Naive thymus-derived CD4-positive, alpha-beta T cell (primary cell): Measurements from ENCODE around the gene FCHSD2. TPM values are rescaled to one million over a fixed set of nuclear protein-coding genes. Genes with fewer than 3 reads are reported as not detected.
A peak's percentile ranks its signal among the peaks of the same experiment; 100 is the strongest.

Experiments used
- ATAC-seq: fragments of 150-1000 bp; cut with Tn5 transposase; 2 replicates; pipeline ENCODE4 v1.10.0; 2021; ENCODE audit warnings: mild to moderate bottlenecking, moderate library complexity
- CTCF ChIA-PET: fragments of 350-600 bp; sonication (Branson Sonifier 250); formaldehyde crosslinking; loops from one replicate; lab custom pipeline; 2021; ENCODE audit warnings: antibody characterized with exemption; lab: Charles Lee
- POLR2A ChIA-PET: fragments of 350-600 bp; sonication (Branson Sonifier 250); formaldehyde crosslinking; loops from one replicate; lab custom pipeline; 2021; ENCODE audit warnings: antibody characterized with exemption, inconsistent platforms; lab: Charles Lee
- DNase-seq, 9 donors: peaks; one replicate each; pipeline versions ENCODE4 v3.0.0 to v3.0.0-alpha.2; 2020 to 2022; ENCODE audit warnings: mixed read lengths in 1 of 9
- H3K27ac ChIP-seq: one replicate; pipeline ENCODE4 v1.7.0; 2013; ENCODE audit warnings: mild to moderate bottlenecking, low read depth, low read length, moderate library complexity
- H3K27me3 ChIP-seq, 2 donors: one replicate each; pipeline ENCODE4 v1.7.0; 2013; ENCODE audit warnings: low read length in 2 of 2, mild to moderate bottlenecking in 2 of 2, moderate library complexity in 2 of 2; ENCODE audit not compliant: control insufficient read depth in 2 of 2, insufficient read depth in 2 of 2
- H3K36me3 ChIP-seq, 3 experiments: 1 replicate in 2 of 3; 2 replicates in 1 of 3; pipeline ENCODE4 v1.7.0; 2013; ENCODE audit warnings: low read length in 3 of 3, mild to moderate bottlenecking in 3 of 3, moderate library complexity in 1 of 3; ENCODE audit not compliant: insufficient read depth in 3 of 3, control insufficient read depth in 2 of 3
- H3K4me1 ChIP-seq, 2 donors: one replicate each; pipeline ENCODE4 v1.7.0; 2013; ENCODE audit warnings: low read length in 2 of 2, mild to moderate bottlenecking in 2 of 2, moderate library complexity in 1 of 2; ENCODE audit not compliant: control insufficient read depth in 2 of 2, insufficient read depth in 2 of 2
- H3K4me3 ChIP-seq: 2 replicates; pipeline ENCODE4 v1.7.0; 2013; ENCODE audit warnings: mild to moderate bottlenecking, low read length
- H3K9me3 ChIP-seq, 3 experiments: 1 replicate in 2 of 3; 2 replicates in 1 of 3; pipeline ENCODE4 v1.7.0; 2013; ENCODE audit warnings: low read length in 3 of 3; ENCODE audit not compliant: control insufficient read depth in 2 of 3
- H3K27ac Mint-ChIP-seq, 9 donors: one replicate each; pipeline ENCODE4 v1.8.0; 2020 to 2022; ENCODE audit warnings: mixed read lengths in 9 of 9, mild to moderate bottlenecking in 8 of 9, moderate library complexity in 5 of 9, inconsistent platforms in 2 of 9
- H3K27me3 Mint-ChIP-seq, 5 donors: one replicate each; pipeline ENCODE4 v1.8.0; 2021 to 2022; ENCODE audit warnings: mixed read lengths in 5 of 5, mild to moderate bottlenecking in 1 of 5
- H3K36me3 Mint-ChIP-seq, 5 donors: one replicate each; pipeline ENCODE4 v1.8.0; 2020 to 2022; ENCODE audit warnings: mixed read lengths in 5 of 5, mild to moderate bottlenecking in 3 of 5, inconsistent platforms in 1 of 5
- H3K4me1 Mint-ChIP-seq, 7 donors: one replicate each; pipeline ENCODE4 v1.8.0; 2020 to 2022; ENCODE audit warnings: mixed read lengths in 7 of 7, mild to moderate bottlenecking in 3 of 7, inconsistent platforms in 1 of 7
- H3K4me3 Mint-ChIP-seq, 10 donors: one replicate each; pipeline ENCODE4 v1.8.0; 2020 to 2022; ENCODE audit warnings: mild to moderate bottlenecking in 10 of 10, mixed read lengths in 10 of 10, moderate library complexity in 6 of 10, inconsistent platforms in 2 of 10
- H3K9me3 Mint-ChIP-seq, 11 donors: one replicate each; pipeline ENCODE4 v1.8.0; 2020 to 2022; ENCODE audit warnings: mixed read lengths in 11 of 11, mild to moderate bottlenecking in 4 of 11, inconsistent platforms in 1 of 11, moderate library complexity in 1 of 11
- intact Hi-C, 2 donors: fragments of 100-400 bp; cut with micrococcal nuclease; formaldehyde crosslinking; loops; one replicate each; pipeline ENCODE4 v1.15.1; 2023
- polyA plus RNA-seq, 2 donors: library from polyadenylated mRNA; unstranded; fragments of 300-500 nt; fragmentation: Illumina TruSeq; gene quantifications; one replicate each; pipeline ENCODE4 v1.2.3, GENCODE V29; 2021
- total RNA-seq, 6 experiments: library from RNA in 5 of 6; stranded (reverse) in 5 of 6; gene quantifications; 1 replicate in 5 of 6; 2 replicates in 1 of 6; pipeline ENCODE4 v1.2.3 and lab custom pipeline; 2021 to 2026

The FCHSD2 gene
- total and polyA plus RNA-seq, 7 experiments from 2014 or later, result 18.3 to 69.9 (median 48.6) TPM

DNA sequence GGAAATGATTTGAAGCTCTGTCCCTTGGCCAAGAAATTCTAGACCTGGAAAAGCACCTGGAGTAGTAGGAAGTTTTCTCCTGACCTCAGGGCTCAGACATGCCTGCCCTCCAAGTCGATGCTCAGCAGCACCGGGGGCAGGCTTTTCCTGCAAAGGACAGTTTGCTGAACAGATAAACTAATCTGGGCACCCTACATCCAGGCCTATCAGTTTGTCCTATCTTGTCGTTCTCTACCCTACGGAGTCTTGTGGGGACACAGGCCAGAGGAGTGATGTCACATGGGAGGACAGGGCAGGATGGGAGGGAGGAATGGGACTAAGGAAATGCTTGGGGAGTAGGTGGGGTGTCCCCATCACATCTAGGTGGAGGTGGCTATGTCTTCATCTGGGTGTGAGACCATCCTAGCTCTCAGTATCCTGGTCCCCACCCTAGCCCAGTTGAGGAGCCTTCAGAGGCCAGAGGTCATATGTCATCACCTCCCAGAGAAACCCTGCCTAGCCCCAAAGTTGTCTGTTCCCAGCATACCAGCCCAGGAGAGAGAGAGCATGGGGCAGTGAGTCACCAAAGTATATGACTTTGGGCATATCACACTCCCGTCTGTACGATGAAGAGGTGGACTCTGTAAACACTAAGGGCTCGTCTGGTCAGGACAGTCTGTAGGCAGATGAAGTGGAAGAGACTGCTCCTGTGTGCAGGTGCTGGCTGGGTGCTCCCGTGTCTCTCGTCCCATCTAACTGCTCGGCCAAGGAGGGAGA, 18.1 kb upstream of the FCHSD2 start:
- Mint-ChIP-seq H3K4me3 (no peak overlapping the region), H3K36me3 (peaks cover 0 to 5% (median 0%) of the 10 kb centered on the region in 5 donors), H3K27ac (peak overlapping the region in 1 of 9 donors; percentile 81), H3K27me3 (no peaks in the 10 kb centered on the region), H3K9me3 (peaks cover 0 to 2% (median 0%) of the 10 kb centered on the region in 11 donors), H3K4me1 (peaks cover 16 to 31% (median 23%) of the 10 kb centered on the region in 7 donors)
- H3K27me3 ChIP-seq, result no peaks in the 10 kb centered on the region
- no peaks in the 10 kb centered on the region for H3K9me3 ChIP-seq
- peaks cover 12 to 22% of the 10 kb centered on the region in 2 donors for H3K4me1 ChIP-seq
- ChIA-PET CTCF (no interaction called here), POLR2A (interaction anchor here (0.6 kb wide), 1 partner anchor 328 kb away, joined by 4 read pairs; no protein-coding TSS in a partner anchor)
- intact Hi-C loops, result no loop called here
- H3K27ac ChIP-seq, result no peak overlapping the region
- H3K4me3 ChIP-seq, result no peak overlapping the region
- ATAC-seq, result no peak
- H3K36me3 ChIP-seq, result no peaks in the 10 kb centered on the region
- no peak for DNase-seq

DNA sequence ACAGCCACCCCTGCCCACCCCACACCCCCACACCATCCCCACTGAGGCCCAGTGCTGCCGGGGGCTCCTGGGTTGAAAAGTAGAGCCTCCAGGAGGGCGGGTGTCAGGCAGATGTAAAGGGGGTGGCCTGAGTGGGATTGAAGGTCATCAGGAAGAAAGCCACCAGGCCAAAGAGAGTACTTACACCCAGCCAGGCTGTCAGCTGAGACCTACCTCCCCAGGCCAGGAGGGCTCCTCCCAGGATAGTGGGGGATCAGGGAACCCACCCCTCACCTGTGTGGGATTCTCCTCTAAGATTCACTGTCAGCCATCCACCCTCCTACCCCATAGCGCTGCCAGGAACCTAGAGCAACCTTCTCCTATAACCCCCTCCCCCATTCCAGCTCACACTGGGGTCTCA, 17.2 kb upstream of the FCHSD2 start:
- no peak overlapping the region for H3K4me3 ChIP-seq
- Mint-ChIP-seq H3K4me3 (no peak overlapping the region), H3K9me3 (peaks cover 0 to 2% (median 0%) of the 10 kb centered on the region in 11 donors), H3K36me3 (peaks cover 0 to 5% (median 0%) of the 10 kb centered on the region in 5 donors), H3K27ac (peak overlapping the region in 4 of 9 donors; percentile 25 to 89 (median 66)), H3K27me3 (no peaks in the 10 kb centered on the region), H3K4me1 (peaks cover 25 to 40% (median 32%) of the 10 kb centered on the region in 7 donors)
- ATAC-seq (no peak), DNase-seq (no peak)
- CTCF ChIA-PET, result interaction anchor here (0.6 kb wide), 2 partner anchors 1168 to 1192 kb away, joined by 4 read pairs; no protein-coding TSS in a partner anchor
- no peak overlapping the region for H3K27ac ChIP-seq
- no peaks in the 10 kb centered on the region for H3K9me3 ChIP-seq
- POLR2A ChIA-PET, result interaction anchor here (4.5 kb wide), 1 partner anchor 17 kb away, joined by 17 read pairs; the partner anchor contains the start of gene FCHSD2
- no peaks in the 10 kb centered on the region for H3K27me3 ChIP-seq
- no peaks in the 10 kb centered on the region for H3K36me3 ChIP-seq
- intact Hi-C loops, result no loop called here
- H3K4me1 ChIP-seq, result peaks cover 21 to 31% of the 10 kb centered on the region in 2 donors

DNA sequence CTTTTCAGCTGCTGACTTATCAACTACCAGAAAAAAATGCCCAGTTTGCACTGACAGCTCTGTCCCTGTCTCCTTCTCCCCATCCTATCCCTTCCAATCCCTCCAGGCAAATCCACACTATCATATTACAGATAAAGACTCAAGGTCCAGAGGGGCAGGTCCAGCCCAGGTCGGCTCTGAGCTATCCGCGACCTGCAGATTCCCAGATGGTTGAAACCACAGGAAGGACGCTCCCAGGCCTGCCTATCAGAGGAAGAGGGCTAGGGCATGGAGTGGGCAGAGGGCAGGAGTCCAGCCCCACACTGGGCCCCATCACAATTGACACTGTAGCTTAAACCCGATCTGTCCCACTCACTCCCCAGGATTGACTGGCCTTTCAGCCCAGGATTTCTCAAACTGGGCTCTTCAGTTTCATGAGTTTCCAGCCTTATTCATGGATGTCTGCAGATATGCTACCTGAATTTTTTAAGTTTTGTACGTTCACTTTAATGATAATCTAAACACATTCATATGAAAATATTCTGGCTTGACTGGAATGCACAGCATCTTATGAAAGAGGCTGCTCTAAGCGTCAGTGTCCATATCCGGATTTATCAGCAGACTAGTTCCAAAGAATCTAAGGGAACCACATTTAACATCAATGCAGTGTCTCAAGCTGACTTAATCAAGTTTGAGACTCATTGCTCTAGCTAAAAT, 16.4 kb upstream of the FCHSD2 start:
- no peaks in the 10 kb centered on the region for H3K9me3 ChIP-seq
- no peak overlapping the region for H3K4me3 ChIP-seq
- CTCF ChIA-PET, result interaction anchor here (0.6 to 2.9 kb wide), 2 partner anchors 20 to 1167 kb away, joined by 4 to 11 read pairs; no protein-coding TSS in a partner anchor
- Mint-ChIP-seq H3K4me3 (no peak overlapping the region), H3K36me3 (peaks cover 0 to 5% (median 0%) of the 10 kb centered on the region in 5 donors), H3K4me1 (peaks cover 33 to 48% (median 40%) of the 10 kb centered on the region in 7 donors), H3K9me3 (peaks cover 0 to 2% (median 0%) of the 10 kb centered on the region in 11 donors), H3K27ac (peak overlapping the region in 4 of 9 donors; percentile 10 to 67 (median 38)), H3K27me3 (no peaks in the 10 kb centered on the region)
- no peaks in the 10 kb centered on the region for H3K27me3 ChIP-seq
- ATAC-seq (no peak), DNase-seq (no peak)
- no peak overlapping the region for H3K27ac ChIP-seq
- no peaks in the 10 kb centered on the region for H3K36me3 ChIP-seq
- POLR2A ChIA-PET, result interaction anchor here (4.5 kb wide), 1 partner anchor 16 kb away, joined by 17 read pairs; the partner anchor contains the start of gene FCHSD2
- H3K4me1 ChIP-seq, result peaks cover 29 to 39% of the 10 kb centered on the region in 2 donors
- intact Hi-C loops, result no loop called here

DNA sequence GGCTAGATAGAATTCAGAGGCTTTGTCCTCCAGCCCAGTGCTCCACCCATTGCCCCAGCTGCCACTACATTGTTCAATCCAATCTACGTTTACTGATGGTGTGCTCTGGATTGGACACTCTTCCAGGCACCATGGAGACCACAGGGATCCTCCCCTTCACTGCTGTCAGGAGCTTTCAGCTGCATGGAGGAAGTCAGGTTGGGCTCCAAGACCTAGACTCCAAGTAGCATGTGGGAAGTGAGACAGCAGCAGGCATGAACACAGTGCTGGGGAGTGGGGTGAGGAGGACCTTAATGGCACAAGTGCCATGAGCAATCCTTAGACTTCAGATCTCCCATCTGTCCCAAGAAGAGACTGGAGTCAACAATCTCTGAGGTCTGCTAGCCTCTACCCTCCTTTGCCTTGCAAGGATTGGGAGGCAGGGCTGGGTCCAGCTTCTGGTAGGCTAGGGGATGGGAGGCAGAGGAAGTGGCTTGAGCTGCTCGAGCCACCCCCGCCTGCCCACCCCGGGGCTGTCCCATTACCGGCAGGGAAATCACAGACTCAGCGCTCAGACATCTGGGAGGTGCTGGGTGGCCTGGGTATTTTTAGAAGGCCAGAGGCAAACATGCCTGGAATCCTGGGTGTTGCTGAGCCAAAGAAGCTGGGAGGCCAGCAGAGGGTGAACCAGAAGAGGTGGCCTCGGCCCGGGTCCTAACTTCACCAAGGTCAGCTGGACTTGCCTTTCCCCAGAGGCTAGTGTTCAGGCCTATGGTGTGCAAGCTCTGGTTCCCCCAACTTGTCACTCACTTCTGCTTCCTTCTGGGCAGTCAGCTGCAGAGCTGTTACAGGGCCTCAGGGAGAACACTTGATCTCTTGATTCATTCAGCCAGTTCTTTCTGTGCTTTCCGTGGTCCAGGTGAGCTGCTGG, 15.2 kb upstream of the FCHSD2 start:
- DNase-seq (no peak), ATAC-seq (peak; percentile 45)
- Histone ChIP-seq H3K4me1 (peaks cover 40 to 50% of the 10 kb centered on the region in 2 donors), H3K4me3 (no peak overlapping the region), H3K27ac (no peak overlapping the region), H3K9me3 (no peaks in the 10 kb centered on the region), H3K27me3 (no peaks in the 10 kb centered on the region), H3K36me3 (no peaks in the 10 kb centered on the region)
- Mint-ChIP-seq H3K27me3 (no peaks in the 10 kb centered on the region), H3K4me3 (peak overlapping the region in 1 of 10 donors; percentile 38), H3K9me3 (peaks cover 0 to 2% (median 0%) of the 10 kb centered on the region in 11 donors), H3K36me3 (peaks cover 0 to 5% (median 0%) of the 10 kb centered on the region in 5 donors), H3K27ac (peak overlapping the region in 3 of 9 donors; percentile 55 to 75 (median 67)), H3K4me1 (peaks cover 43 to 55% (median 48%) of the 10 kb centered on the region in 7 donors)
- ChIA-PET CTCF (interaction anchor here (2.9 kb wide), 1 partner anchor 21 kb away, joined by 11 read pairs; no protein-coding TSS in a partner anchor), POLR2A (interaction anchor here (0.6 to 4.5 kb wide), 3 partner anchors 15 to 837 kb away, joined by 3 to 17 read pairs (median 3); partner anchors contain the start of gene FCHSD2)
- intact Hi-C loops, result no loop called here

DNA sequence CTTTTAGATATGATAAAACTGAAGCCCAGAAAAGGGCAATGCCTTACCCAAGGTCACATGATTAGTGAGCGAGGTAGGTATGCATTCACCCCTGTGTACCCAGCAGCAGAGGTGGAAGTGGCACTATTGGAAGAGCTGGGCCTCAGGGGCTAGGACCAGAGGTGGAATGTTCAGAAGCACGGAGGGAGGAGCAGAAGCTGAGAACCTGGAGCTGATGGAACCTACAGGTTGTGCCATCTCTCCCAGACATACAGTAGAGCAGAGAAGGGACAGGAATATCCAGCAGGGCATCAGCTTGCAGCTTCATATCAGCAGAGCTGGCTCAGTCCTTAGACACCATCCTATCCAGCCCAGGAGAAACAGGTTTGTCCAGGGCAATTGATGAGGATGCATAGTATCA, 14.6 kb upstream of the FCHSD2 start:
- CTCF ChIA-PET, result interaction anchor here (2.9 kb wide), 1 partner anchor 21 kb away, joined by 11 read pairs; no protein-coding TSS in a partner anchor

More for the DNA sequence above, 14.6 kb upstream of the FCHSD2 start:
- ATAC-seq, result no peak
- Histone ChIP-seq H3K27ac (no peak overlapping the region), H3K4me3 (no peak overlapping the region), H3K9me3 (no peaks in the 10 kb centered on the region), H3K4me1 (peaks cover 42 to 53% of the 10 kb centered on the region in 2 donors), H3K27me3 (no peaks in the 10 kb centered on the region), H3K36me3 (no peaks in the 10 kb centered on the region)
- POLR2A ChIA-PET, result interaction anchor here (1.0 to 4.5 kb wide), 2 partner anchors 11 to 14 kb away, joined by 3 to 17 read pairs; partner anchors contain the start of gene FCHSD2
- Mint-ChIP-seq H3K4me3 (peak overlapping the region in 2 of 10 donors; percentile 27 to 38), H3K9me3 (peaks cover 0 to 2% (median 0%) of the 10 kb centered on the region in 11 donors), H3K27ac (peak overlapping the region in 6 of 9 donors; percentile 26 to 99 (median 72)), H3K36me3 (peaks cover 0 to 3% (median 0%) of the 10 kb centered on the region in 5 donors), H3K27me3 (no peaks in the 10 kb centered on the region), H3K4me1 (peaks cover 46 to 59% (median 50%) of the 10 kb centered on the region in 7 donors)
- no peak for DNase-seq
- intact Hi-C loops, result no loop called here
